ENCODE results near the gene LDB3.

LDB3 gene

DNA sequence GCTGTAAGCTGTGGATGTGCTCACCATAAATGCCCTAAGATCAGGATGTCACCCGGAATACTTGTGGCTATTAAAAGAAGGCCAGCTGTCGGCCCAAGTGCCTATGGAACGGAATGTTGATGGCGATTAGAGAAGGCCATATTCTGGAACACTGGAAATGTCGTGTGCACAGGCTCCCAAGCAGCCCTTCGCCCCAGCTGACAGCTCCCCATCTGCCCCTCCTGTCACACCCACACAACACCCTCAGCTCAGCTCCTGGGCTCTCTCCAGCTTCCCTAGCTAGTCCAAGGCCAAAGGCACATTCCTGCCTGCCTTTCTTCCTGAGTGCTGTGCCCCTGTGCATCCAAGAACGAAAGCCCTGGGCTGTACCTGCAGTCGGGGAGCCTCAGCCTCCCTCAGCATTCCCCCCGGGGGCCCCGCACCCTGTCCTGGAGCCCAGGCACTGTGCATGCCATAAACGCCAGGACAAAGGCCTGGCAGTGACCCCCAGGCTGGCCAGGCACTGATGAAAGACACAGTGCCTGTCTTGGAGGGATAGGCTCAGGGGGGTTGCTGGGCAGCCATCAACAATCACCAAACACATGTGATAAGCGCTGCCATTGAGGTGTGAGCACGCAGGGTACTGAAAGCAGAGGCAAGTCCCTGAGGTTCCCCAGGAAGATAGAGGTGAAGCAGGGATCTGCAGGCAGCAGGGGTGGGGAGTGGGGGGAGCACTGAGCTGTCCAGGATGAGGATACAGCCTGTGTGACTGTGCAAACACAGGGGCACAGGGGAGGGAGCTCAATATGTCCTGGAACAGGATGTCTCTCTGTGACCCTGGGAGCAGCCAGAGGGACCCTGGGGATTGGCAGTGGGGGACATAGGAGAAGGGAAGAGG lies 3.7 kb upstream of the LDB3 start:
- no peak for DNase-seq (ENCODE audit: low read depth)

DNA sequence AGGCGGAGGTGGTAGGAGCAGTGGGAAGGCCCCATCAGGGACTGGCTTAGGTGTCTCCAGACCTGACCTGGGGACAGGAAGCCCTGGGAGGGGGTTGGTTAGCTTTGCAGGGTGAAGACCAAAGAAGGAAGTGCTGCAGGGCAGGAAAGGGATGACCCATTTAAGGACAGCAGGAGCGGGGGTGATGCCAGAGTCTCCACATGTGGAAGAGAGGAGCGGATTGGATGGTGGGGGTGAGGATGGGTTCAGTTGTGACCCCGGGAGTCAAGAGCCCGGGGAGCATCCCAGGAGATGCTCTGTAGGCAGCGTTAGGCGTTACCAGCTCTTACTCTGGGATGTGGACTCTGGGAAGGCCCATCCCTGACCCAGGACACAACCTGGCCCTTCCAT lies 3.1 kb upstream of the LDB3 start:
- no peak for DNase-seq (ENCODE audit: low read depth)

DNA sequence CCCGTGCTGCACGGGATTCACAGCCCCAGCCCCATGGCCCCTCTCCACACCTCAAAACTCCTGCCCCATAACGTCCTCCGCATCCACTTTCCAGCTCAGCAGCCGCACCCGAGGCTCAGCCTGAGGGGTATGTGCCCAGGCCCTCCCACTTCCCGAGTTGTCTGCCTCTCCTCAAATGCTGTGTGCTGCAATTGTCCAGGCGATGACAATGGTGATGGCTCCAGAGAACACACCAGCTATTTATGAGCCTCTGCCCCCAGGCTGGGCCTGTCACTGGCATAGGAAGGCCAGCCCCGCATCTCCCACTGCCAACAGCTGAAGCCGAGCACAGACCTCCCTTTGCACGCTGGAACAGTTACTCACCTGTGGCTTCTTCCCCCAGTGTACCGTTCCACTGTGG lies 2.4 kb upstream of the LDB3 start:
- no peak for DNase-seq (ENCODE audit: low read depth)

DNA sequence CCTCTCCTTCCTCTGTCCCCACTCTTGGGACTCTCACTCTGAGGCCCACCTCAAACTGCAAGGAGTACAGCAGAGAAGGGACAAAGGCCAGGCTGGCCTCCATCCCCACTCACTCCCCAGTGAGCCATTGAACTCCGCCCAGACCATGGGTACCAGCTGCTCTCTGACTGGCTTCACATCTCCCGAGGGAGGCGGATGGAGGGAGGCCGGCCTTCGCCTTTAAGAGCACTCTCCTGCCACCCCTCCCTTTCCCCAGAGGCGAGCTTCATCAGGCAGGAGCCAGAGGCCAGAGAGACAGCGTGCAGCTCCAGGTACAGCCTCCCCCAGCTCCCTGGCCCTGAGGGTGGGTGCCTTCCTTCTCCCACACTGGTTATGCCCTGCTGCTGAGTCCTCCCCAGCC lies 1.8 kb upstream of the LDB3 start:
- no peak for DNase-seq (ENCODE audit: low read depth)

DNA sequence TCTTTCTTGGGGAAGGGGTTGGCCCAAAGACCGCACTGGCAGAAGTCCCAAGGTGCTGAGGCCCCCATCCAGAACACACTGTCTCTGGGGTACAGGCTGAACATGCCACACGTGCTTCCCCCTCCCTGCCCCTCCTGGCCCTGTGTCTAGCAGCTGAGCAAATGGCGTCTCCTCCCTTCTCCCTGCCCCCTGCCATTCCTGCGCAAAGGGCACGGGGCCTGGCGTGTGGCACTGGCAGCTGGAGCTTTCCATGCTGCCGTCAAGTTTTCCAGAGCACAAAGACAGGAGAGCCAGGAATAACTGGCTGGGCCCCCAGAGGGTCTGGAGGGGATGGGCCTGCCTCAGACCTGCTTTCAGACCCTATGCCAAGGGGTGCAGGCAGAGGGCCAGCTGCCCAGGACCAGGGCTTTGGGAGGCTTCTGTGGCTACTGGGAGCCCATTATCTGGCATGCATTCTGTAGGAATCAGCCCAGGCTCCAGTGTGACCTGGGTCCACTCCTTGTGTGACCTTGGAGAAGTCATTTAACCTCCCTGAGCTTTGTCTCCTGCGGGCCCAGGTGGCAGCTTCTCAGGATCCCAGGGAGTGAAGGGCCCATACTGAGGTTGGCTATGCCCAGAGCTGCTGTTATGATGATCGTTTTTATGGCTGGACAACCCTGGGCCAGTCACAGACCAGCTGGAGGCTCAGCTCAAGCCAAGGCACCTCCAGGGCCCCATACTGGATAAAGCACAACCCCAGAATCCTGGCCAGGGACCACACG lies 710 bp upstream of the LDB3 start:
- DNase-seq (ENCODE audit: low read depth) = no peak

DNA sequence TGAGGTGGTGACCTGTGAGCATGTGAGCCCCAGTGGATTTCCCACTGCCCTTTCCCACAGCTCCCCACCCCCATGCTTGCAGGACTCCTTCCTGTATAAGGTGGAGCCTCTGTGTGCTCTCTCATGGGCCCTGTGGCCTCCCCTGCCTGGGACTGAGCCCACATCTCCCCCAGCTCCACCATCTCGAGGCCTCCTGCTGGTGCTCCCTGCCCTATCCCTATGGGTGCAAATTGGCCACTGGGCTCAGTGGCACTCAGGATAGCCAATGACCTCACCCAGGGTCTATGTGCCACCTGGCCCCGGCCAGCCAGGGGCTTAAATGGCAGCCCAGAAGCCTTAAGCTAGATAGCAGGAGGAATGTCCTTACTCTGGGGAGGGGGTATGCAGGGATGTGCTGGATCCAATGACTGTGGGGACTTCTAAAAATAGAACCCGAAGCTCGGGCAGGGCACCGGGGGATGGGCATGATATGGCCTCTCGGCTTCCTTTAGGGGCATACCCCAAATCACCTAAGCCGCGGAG lies 2.0 kb downstream of the LDB3 start:
- no peak for DNase-seq (ENCODE audit: low read depth)

DNA sequence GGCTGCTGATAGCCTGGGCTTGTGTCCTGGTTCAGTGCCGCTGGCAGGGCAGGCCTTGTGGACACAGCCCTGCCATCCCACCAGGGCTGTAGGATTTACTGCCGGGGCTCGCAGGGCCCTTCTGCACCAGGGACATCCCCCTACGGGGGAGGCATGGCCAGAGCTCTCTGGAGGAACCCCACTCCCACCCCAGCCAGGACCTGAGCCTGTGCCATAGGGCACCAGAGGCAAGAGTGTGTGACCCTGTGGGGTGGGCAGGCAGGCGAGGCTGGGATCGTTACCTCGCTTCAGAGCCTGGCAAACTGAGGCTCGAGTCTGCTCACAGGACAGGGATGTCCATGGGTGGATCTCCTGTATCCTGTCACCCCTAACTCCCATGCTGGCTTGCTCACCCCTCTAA lies 2.6 kb downstream of the LDB3 start:
- no peak for DNase-seq (ENCODE audit: low read depth)

DNA sequence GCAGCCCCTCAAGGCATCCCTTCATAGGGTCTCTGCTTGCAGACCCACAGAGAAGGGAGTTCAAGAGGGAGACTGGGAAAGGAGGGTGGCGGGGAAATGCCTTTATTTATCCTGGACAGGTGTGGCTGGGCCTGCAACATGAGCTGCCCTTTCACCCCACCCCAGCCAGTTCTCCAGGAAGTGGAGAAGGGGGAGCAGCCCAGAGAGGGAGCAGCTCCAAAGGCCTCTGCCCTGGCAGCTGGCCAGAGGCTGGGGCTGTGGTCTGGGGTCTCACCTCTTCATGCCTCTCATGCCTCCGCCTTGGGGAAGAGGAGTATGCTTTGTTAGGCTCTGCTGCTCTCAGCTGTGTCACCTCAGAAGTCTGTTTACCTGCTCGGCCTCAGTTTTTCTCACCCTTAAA lies 3.1 kb downstream of the LDB3 start:
- DNase-seq (ENCODE audit: low read depth) = no peak

DNA sequence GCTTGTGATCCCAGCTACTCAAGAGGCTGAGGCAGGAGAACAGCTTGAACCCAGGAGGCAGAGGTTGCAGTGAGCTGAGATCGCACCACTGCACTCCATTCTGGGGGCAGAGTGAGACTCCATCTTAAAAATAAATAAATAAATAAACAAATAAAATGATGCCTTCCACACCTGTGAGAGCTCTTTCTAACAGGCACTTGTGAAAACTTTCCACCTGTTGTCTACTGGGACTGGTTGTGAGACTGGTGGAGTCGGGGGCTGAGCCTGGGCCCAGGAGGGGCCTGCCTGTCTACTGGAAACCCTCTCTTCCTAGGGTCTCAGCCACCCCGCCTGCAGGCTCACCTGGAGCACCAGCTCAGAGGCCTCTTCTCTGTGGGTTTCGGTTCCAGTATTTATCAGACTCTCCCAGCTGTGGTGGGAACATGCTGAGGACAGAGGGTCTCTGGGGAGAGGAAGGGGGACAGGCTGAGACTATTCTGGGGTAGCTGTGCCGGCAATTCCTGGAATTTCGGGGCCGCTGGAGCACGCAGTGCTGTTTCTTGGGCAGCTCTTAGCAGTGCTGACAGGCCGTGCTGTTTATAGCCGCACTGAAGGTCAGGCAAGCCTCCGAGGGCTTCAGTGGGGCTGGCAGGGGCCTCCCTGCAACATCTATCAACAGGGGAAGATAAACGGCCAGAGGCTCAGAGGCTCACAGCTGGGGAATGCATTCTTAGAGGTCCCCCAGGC lies 3.8 kb downstream of the LDB3 start:
- no peak for DNase-seq (ENCODE audit: low read depth)

DNA sequence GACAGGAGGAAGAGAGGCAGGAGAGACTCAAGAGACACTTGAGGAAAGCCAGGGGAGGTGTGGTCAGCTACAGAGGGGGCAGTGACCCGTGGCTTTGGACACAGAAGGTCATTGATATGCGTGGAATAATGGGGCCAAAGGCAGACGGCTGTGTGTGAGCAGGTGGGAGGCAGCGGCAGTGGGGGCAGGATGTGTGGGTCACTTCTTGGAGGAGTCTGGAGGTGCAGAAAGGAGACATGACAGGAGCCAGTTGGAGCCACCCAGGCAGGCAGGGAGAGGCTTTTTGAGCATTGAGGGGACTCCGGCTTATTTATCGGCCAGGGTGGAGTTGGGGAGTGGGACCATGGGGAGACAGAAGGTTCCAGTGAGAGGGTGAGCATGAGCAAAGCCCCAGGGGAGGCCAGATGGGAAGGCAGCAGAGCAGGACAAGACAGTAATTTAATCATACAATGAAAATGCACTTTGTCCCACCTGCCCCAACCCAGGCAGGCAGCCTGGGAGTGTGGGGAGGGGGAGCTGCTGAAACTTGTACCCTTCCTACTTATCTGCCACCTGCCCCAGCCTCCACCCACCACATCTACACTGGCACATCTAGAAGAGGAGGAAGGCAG lies 5.0 kb downstream of the LDB3 start:
- DNase-seq (ENCODE audit: low read depth) = no peak

DNA sequence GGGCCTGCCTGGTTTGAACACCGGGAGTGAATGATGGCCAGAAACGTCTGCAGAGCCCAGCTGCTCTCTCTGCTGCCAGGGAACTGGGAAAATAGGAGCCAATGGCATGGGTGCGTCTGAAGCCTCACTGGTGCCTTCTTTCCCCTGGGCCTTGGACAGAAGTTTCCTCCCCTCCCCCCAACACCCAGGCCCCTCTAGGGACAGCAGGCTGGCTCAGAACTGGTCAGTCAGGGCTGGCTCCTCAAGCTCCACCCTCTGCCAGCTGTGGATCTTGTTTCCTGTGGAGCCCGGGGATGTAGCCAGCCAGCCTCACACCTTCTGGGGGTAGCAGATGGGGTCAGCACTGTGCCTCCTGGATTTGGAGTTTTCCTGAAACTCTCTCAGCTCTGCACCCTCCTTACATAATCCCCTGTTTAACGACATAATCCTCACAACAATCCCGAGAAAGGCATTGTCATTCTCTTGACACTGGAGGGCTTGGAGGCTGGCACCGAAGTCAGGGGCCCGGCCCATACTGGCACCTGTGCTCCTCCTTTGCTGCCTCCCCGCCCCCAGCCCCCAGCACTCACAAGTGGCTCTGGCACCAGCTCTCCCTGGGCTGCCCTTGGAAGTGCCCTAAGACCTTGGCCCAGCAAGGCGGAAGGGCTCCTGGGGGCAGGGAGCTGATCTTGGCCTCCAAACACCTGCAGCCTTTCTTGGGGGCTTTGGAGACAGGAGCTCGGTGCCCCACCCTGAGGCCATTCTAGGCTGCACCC lies 5.7 kb downstream of the LDB3 start:
- no peak for DNase-seq (ENCODE audit: low read depth)

DNA sequence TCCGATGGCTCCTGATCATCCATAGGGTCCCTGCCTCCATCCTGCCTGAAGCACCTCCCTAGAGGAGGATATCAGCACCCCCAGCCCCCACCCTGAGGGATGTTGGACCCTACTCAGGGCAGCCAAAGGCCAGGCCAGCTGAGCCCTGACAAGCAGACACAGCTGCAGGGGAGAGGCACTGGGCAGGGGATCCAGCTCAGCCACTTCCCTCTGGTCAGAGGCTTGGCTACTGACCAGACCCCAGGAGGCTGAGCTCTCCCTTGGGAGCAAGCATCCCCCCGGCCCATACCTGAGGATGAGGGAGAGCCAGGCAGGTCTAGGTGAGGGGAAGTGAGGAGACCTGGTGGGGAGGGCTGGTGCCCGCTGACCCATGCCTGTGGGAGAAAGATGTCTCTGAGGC lies 6.6 kb downstream of the LDB3 start:
- DNase-seq (ENCODE audit: low read depth) = no peak

DNA sequence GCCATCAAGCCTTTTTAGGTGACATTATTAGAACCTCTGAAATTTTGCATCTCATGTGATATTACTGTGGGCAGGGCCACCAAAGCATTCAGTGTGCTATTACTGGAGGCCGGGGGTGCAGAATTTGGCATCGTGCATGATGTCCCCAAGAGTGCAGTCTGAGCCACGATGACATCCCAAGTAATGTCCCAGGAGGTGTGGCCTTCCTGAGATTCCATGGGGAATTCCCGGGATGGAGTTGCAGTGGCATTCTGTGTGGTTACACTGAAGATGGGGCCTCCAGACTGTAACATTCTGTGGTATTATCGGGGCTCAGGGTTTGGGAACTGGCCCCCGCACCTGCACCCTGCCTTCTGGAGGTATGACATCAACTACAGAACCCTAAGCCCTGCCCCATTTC lies 9.1 kb downstream of the LDB3 start:
- DNase-seq (ENCODE audit: low read depth) = no peak

DNA sequence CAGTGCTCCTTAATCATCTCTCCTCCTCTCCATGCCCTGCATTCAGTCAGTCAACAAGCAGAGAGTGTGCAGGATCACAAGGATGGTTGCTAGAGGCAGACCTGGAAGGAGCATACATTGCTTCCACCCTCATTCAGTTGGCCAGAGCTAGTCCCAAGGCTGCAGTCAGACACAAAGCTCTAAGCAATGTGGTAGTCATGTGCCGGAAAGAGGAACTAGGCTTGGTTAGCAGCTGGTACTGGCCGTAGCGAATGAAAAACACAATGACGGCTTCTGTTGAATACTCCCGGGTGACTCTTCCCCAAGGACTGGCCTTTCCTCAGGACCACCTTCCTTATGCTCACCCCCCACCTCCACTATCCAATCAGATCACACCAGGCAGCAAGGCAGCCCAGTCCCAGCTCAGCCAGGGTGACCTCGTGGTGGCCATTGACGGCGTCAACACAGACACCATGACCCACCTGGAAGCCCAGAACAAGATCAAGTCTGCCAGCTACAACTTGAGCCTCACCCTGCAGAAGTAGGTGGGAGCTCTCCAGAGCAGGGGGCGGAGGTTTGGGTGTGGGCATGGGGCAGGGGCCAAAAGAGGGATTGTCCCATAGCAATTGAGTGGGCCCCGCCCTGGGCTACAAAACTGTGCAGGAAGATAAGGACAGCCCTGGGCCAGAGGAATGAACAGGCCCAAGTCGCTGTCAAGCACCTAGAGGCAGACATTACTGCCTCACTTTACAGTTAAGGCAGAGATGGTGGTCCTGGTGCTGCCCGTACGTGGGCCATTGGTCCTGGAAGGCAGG lies 10.9 kb downstream of the LDB3 start:
- no peak for DNase-seq (ENCODE audit: low read depth)

DNA sequence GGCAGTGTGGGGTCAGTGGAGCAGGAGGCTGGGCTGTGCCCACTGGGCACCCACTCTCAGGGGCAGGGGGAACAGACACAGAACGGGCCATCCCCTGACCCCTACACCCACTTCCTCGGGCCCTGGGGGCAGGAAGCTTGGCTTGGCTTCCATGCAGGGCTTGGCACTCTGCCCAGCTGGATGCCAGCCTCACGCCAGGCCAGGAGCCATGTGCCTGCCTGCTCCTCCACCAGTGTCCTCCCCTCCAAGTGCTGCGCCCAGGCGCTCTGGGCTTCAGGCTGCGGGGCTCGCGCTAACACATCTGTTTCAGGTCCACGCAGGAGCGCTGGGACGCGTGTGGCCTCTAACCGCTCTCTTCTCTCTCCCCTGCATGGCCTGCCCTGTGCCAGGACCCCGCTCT lies 12.7 kb downstream of the LDB3 start:
- DNase-seq (ENCODE audit: low read depth) = no peak

DNA sequence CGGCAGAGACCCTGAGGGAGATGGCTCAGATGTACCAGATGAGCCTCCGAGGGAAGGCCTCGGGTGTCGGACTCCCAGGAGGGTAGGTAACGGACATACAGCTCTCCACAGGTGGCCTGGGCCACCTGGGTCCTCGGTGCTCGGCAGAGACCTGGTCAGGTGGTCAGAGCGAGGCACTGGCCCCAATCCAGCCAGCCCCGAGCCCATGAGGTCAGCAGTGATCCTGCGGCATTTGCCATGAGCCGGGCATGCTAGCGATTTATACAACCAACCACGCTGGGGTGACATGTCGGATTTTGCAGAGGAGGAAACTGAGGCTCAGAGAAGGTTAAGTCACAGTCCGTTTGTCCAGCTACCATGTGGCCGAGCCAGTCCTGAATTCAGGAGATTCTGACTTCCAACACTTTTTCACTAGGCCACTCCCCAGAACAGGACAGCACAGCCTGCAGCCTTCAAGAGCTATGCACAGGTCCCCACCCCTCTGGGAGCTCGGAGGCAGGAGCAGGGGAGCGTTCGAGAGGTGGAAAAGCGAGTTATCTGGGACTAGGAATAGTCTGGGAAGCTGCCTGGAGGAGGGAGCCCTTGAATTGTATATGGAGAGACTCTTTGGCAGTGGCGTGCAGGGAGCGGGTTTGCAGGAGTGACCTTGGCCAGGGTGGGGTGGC lies 13.5 kb downstream of the LDB3 start:
- DNase-seq (ENCODE audit: low read depth) = no peak

DNA sequence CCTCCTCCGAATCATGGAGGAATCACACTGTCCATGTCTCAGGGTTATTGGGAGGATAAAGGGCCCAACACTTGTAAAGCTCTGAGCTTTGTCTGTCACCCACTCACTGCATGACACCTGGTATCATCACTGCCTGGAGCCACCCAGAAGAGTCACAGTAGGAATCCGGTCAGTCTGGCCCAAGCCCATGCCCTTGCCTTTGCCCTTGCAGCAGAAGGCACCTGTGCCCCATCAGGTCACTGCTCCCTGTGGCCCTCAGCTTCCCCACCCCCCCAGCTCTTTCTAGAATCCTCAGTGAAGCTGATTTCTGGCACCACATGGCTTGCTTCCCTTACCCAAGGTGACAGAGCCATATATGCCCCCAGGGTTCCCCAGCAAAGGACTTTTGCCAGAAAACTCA lies 14.4 kb downstream of the LDB3 start:
- DNase-seq (ENCODE audit: low read depth) = no peak

DNA sequence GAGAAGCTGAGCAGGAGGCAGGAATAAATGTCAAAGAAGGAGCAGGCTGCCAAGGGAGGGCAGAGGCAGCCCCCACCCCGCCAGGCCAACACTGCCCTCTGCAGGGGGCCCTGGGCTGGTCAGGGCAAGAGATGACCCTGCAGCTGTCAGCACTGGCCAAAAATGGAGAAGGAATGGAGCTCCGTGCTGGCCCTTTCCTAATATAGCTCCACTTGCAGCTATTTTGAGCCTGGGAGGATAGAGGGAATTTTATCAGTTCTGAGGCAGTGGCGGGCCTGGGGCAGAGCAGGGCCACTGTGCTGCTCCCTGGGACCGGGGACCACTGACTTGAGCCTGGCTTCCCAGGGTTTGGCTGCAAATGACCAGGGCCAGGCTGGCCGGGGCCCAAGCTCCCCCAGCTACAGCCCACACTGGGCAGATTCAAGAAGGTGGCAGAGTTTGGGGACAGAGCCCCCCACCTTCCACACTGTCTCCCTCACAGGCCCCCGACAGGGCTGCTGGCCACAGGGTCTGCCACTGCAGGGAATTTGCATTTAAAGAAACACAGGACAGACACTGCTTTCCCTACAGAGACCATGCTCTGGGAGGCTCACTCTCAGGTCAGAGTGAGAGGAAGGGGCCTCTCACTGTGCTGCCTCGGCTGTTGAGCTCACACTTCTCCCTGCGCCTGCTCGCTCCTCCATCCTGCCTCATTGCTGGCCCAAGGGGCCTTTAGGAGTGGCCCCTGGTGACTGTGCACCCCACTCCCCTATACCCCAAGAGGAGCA lies 16.2 kb downstream of the LDB3 start:
- DNase-seq (ENCODE audit: low read depth) = no peak

DNA sequence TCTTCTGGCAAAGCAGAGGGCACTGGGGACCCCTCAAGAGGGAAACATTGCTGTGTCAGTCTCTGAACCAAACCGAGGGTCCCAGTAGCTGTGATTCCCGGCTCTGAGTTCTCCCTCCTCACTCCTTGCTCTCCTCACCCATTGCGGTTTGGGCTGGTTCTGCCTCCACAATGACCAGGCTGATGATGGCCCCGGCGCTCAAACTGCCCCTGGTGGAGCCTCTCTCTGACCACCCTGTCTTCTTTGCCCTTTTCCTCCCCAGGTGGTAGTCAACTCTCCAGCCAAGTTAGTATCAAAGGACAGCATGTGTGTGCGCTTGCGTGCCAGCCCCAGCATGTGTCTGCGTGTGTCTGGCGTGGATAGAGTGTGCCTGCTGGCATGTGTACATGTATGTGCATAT lies 17.1 kb downstream of the LDB3 start:
- DNase-seq (ENCODE audit: low read depth) = no peak

Data from activated T-helper 9 cell treated with anti-CD3 and anti-CD28 coated beads, Interleukin-2, amount 50 U/mL, for 16 hours (primary cell).